Muscle of arm (tissue), 12 donors: ENCODE measurements around the gene TBC1D13. TPM values are rescaled to one million over a fixed set of nuclear protein-coding genes. Genes with fewer than 3 reads are reported as not detected.
"Not testable (repeated sequence)": the region's sequence is repeated elsewhere in the genome, so short reads cannot be mapped to it uniquely, and the experiment has no call there.

Experiments
- DNase-seq: peaks from one replicate; pipeline ENCODE4 v3.0.0-alpha.2; 2013
- polyA plus RNA-seq, 12 donors: library from polyadenylated mRNA; unstranded; fragments of 120-200 nt; gene quantifications; one replicate each; pipeline ENCODE4 v1.2.1, GENCODE V29; 2013; ENCODE audit not compliant: insufficient read length in 12 of 12

TBC1D13 gene
- polyA plus RNA-seq, 12 donors = 24.0 to 43.9 (median 36.9) TPM; not detected in 1

GRCh38 chr9:128841694-128842492, 54.8 kb downstream of the TBC1D13 start:
- no peak for DNase-seq

DNA sequence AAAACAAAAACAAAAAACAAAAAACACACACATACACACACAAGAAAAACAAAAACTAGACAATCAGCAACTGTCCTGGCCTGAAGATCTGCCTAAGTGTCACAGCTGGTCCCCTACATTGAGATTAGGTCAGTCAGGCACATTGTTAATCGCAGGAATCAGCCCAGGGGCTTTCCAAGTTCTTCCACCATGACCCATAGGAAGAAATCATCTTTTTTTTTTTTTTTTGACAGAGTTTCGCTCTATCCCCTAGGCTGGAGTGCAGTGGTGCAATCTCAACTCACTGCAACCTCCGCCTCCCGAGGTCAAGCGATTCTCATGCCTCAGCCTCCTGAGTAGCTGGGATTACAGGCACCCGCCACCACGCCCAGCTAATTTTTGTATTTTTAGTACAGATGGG, 56.1 kb downstream of the TBC1D13 start:
- not testable (repeated sequence) for DNase-seq

GRCh38 chr9:128845186-128845931, 58.3 kb downstream of the TBC1D13 start:
- no peak for DNase-seq

GRCh38 chr9:128846680-128847030, 59.6 kb downstream of the TBC1D13 start:
- no peak for DNase-seq

DNA sequence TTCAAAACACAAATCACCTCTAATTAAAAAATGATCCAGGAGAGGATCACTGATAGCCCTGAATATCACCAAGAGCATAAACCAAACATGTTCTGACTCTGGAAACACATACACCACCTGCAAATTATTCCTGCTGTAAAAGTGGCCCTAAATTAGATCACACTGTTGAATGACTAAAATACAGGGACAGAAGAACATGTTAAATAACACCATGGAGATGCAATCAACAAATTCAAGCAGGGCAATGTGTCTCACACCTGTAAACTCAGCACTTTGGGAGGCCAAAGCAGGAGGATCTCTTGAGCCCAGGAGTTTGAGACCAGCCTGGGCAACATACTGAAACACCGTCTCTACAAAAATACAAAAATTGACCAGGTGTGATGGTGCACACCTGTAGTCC, 60.8 kb downstream of the TBC1D13 start:
- no peak for DNase-seq

GRCh38 chr9:128851024-128851423, 64.0 kb downstream of the TBC1D13 start:
- DNase-seq = not testable (repeated sequence)

GRCh38 chr9:128851779-128852600, 64.9 kb downstream of the TBC1D13 start:
- not testable (repeated sequence) for DNase-seq

DNA sequence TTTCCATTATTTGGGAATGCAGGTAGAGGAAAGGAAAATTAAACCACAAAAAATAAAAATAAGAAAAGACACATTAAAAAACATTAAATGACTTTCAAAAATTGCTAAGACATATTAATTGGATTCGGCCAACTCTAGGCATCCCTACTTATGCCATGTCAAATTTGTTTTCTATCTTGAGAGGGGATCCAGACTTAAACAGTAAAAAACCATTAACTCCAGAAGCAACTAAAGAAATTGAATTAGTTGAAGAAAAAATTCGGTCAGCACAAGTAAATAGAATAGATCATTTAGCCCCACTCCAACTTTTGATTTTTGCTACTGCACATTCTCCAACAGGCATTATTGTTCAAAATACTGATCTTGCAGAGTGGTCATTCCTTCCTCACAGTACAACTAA, 65.6 kb downstream of the TBC1D13 start:
- DNase-seq = not testable (repeated sequence)

DNA sequence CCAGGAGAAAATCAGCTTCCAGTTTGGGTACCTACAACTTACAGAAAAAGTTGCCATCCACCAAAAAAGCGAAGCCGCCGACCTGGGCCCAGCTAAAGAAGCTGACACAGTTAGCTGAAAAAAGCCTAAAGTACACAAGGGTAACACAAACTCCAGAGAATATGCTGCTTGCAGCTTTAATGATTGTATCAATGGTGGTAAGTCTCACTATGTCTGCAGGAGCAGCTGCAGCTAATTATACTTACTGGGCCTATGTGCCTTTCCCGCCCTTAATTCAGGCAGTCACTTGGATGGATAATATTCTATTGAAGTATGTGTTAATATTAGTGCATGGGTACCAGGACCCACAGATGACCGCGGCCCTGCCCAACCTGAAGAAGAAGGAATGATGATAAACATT, 67.4 kb downstream of the TBC1D13 start:
- not testable (repeated sequence) for DNase-seq

GRCh38 chr9:128858476-128858875, 71.4 kb downstream of the TBC1D13 start:
- not testable (repeated sequence) for DNase-seq

Other genes with a start within 250 kb of the TBC1D13 start
- 100 to 1,000 TPM; 222 to 770 (median 291) TPM for gene SPTAN1, start 234.7 kb upstream of the TBC1D13 start, polyA plus RNA-seq
- gene DYNC2I2, start 130.4 kb upstream of the TBC1D13 start, polyA plus RNA-seq = 10 to 100 TPM in 11 of 12 donors, not detected in 1; 32.4 to 47.0 (median 39.0) TPM
- 1,000 to 10,000 TPM in 1 of 12 donors, 100 to 1,000 TPM in 11; 269 to 6,798 (median 356) TPM for gene SET, start 98.0 kb upstream of the TBC1D13 start, polyA plus RNA-seq
- gene PKN3, start 84.8 kb upstream of the TBC1D13 start, polyA plus RNA-seq = 10 to 100 TPM in 1 of 12 donors, 1 to 10 TPM in 10, not detected in 1; 6.3 to 16.6 (median 8.1) TPM
- gene ZDHHC12, start 63.1 kb upstream of the TBC1D13 start, polyA plus RNA-seq = 10 to 100 TPM in 1 of 12 donors, 1 to 10 TPM in 10, not detected in 1; 4.4 to 10.8 (median 5.6) TPM
- 10 to 100 TPM in 11 of 12 donors, not detected in 1; 27.6 to 45.8 (median 30.8) TPM for gene ZER1, start 15.3 kb upstream of the TBC1D13 start, polyA plus RNA-seq
- 10 to 100 TPM in 8 of 12 donors, 1 to 10 TPM in 2, not detected in 2; 7.0 to 23.3 (median 13.3) TPM for gene ENDOG, start 31.2 kb downstream of the TBC1D13 start, polyA plus RNA-seq
- 10 to 100 TPM in 11 of 12 donors, not detected in 1; 18.4 to 29.3 (median 26.7) TPM for gene SPOUT1, start 42.5 kb downstream of the TBC1D13 start, polyA plus RNA-seq
- gene KYAT1, start 94.7 kb downstream of the TBC1D13 start, polyA plus RNA-seq = 1 to 10 TPM in 10 of 12 donors, not detected in 2; 4.0 to 7.5 (median 5.3) TPM
- gene LRRC8A, start 94.9 kb downstream of the TBC1D13 start, polyA plus RNA-seq = 10 to 100 TPM in 11 of 12 donors, not detected in 1; 15.2 to 24.4 (median 21.5) TPM
- 10 to 100 TPM in 11 of 12 donors, not detected in 1; 30.7 to 50.2 (median 39.8) TPM for gene PHYHD1, start 133.7 kb downstream of the TBC1D13 start, polyA plus RNA-seq
- gene DOLK, start 160.3 kb downstream of the TBC1D13 start, polyA plus RNA-seq = 10 to 100 TPM in 2 of 12 donors, 1 to 10 TPM in 9, not detected in 1; 6.8 to 10.6 (median 8.4) TPM
- 10 to 100 TPM in 11 of 12 donors, not detected in 1; 23.3 to 44.2 (median 34.2) TPM for gene NUP188, start 160.4 kb downstream of the TBC1D13 start, polyA plus RNA-seq
- gene SH3GLB2, start 241.1 kb downstream of the TBC1D13 start, polyA plus RNA-seq = 10 to 100 TPM in 11 of 12 donors, not detected in 1; 44.2 to 80.0 (median 61.7) TPM
- 10 to 100 TPM in 10 of 12 donors, 1 to 10 TPM in 1, not detected in 1; 9.6 to 21.6 (median 13.6) TPM for gene MIGA2, start 249.4 kb downstream of the TBC1D13 start, polyA plus RNA-seq